ENCODE results near the gene ITPRIPL1. TPM values are rescaled to one million over a fixed set of nuclear protein-coding genes. Genes with fewer than 3 reads are reported as not detected.

ITPRIPL1 gene
- total RNA-seq, 4 donors from 2014 or later: 0.98 to 4.2 (median 2.2) TPM

GRCh38 chr2:96336104-96336775, 11.1 kb downstream of the ITPRIPL1 start:
- WGBS, 2 donors: 13% methylated on average over 15 of the region's 15 CpGs
- Histone ChIP-seq H3K36me3 (no peaks in the 10 kb centered on the region), H3K27ac (peak overlapping the region in 2 of 4 donors; percentile 87 to 92), H3K9me3 (no peaks in the 10 kb centered on the region), H3K4me1 (peaks cover 0 to 17% (median 6%) of the 10 kb centered on the region in 4 donors), H3K27me3 (no peaks in the 10 kb centered on the region), H3K4me3 (peak overlapping the region; percentile 50 to 67 (median 60))
- DNase-seq (ENCODE audit: low spot score in 2 of 2): no peak
- TF ChIP-seq EP300 (IDR thresholded peaks at IDR 0.05): no peak
- TF ChIP-seq, protein P1, sequence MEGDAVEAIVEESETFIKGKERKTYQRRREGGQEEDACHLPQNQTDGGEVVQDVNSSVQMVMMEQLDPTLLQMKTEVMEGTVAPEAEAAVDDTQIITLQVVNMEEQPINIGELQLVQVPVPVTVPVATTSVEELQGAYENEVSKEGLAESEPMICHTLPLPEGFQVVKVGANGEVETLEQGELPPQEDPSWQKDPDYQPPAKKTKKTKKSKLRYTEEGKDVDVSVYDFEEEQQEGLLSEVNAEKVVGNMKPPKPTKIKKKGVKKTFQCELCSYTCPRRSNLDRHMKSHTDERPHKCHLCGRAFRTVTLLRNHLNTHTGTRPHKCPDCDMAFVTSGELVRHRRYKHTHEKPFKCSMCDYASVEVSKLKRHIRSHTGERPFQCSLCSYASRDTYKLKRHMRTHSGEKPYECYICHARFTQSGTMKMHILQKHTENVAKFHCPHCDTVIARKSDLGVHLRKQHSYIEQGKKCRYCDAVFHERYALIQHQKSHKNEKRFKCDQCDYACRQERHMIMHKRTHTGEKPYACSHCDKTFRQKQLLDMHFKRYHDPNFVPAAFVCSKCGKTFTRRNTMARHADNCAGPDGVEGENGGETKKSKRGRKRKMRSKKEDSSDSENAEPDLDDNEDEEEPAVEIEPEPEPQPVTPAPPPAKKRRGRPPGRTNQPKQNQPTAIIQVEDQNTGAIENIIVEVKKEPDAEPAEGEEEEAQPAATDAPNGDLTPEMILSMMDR (IDR thresholded peaks at IDR 0.05): no peak

- 84 to 87% methylated on average over 3 of the region's 3 CpGs for WGBS, 2 donors
- Histone ChIP-seq H3K9me3 (no peaks in the 10 kb centered on the region), H3K4me3 (no peak overlapping the region), H3K36me3 (no peaks in the 10 kb centered on the region), H3K27ac (no peak overlapping the region), H3K27me3 (no peaks in the 10 kb centered on the region), H3K4me1 (peaks cover 0 to 12% (median 6%) of the 10 kb centered on the region in 4 donors)
- DNase-seq (ENCODE audit: low spot score in 2 of 2): no peak
- TF ChIP-seq POLR2A (IDR thresholded peaks at IDR 0.05): no peak
- TF ChIP-seq EP300 (IDR thresholded peaks at IDR 0.05): no peak
- TF ChIP-seq, protein P1 (IDR thresholded peaks at IDR 0.05): no peak
Measured at GRCh38 chr2:96336873-96337272, 11.8 kb downstream of the ITPRIPL1 start.

DNA sequence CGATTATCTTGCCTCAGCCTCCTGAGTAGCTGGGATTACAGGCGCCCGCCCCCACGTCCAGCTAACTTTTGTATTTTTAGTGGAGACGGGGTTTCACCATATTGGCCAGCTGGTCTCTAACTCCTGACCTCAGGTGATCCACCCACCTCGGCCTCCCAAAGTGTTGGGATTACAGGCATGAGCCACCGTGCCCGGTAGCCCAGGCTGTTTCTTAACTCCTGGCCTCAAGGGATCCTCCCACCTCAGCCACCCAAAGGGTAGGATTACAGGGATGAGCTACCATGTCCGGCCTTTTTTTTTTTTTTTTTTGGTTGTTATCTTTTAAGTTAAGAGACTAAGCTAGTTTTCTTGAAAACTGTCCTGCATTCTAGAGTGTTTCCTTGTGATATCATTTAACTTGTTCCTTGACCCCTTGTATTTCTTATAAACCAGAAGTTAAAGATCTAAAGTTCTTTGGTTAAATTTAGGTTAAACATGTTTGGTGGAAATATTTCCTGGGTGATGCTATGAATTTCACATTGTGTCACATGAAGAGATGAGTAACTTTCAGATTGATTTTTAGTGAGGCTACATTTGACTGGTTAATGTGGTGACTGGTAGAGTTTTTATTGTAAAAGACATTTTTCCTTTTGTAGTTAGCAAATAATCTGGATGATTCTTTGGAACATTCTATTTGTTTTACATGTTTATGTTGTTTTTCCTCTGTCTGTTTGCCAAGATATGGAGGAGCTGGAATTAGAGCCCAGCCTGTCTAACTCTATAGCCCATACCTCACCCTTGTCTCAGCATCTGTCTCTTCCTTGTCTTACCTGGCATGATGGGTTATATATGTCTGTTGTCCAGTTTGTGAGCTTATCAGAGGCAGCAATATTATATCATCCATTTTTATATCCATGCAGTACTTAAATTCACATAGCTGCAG, 15.6 kb downstream of the ITPRIPL1 start:
- no peak overlapping the region for H3K4me3 ChIP-seq
- peaks cover 0 to 6% (median 3%) of the 10 kb centered on the region in 4 donors for H3K4me1 ChIP-seq
- no peaks in the 10 kb centered on the region for H3K36me3 ChIP-seq
- TF ChIP-seq, protein P1 (IDR thresholded peaks at IDR 0.05): no peak
- no peak for TF ChIP-seq POLR2A (IDR thresholded peaks at IDR 0.05)
- no peak for TF ChIP-seq EP300 (IDR thresholded peaks at IDR 0.05)
- no peak for DNase-seq (ENCODE audit: low spot score in 2 of 2)
- H3K27ac ChIP-seq: no peak overlapping the region
- WGBS, 2 donors: 85 to 88% methylated on average over 8 to 9 of the region's 9 CpGs
- no peaks in the 10 kb centered on the region for H3K27me3 ChIP-seq
- H3K9me3 ChIP-seq: no peaks in the 10 kb centered on the region

DNA sequence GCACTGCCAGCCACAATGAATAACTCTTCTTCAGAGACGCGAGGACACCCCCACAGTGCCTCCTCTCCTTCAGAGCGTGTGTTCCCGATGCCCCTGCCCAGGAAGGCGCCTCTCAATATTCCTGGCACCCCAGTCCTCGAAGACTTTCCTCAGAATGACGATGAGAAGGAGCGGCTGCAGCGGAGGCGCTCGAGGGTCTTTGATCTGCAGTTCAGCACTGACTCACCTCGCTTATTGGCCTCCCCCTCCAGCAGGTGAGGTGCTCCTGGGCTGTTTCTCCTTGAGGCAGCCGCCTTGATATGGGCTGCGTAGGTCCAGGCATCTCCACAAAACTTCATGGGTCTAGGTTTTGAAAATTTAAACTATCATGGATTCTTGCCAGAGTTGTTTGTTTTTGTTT, 16.5 kb downstream of the ITPRIPL1 start:
- Histone ChIP-seq H3K4me1 (no peaks in the 10 kb centered on the region), H3K36me3 (no peaks in the 10 kb centered on the region), H3K27me3 (no peaks in the 10 kb centered on the region), H3K27ac (no peak overlapping the region), H3K4me3 (no peak overlapping the region), H3K9me3 (no peaks in the 10 kb centered on the region)
- DNase-seq (ENCODE audit: low spot score in 2 of 2): no peak
- WGBS, 2 donors: 91 to 95% methylated on average over 14 of the region's 14 CpGs
- TF ChIP-seq EP300 (IDR thresholded peaks at IDR 0.05): no peak
- no peak for TF ChIP-seq POLR2A (IDR thresholded peaks at IDR 0.05)
- TF ChIP-seq, protein P1 (IDR thresholded peaks at IDR 0.05): no peak

- Histone ChIP-seq H3K4me3 (no peak overlapping the region), H3K27me3 (no peaks in the 10 kb centered on the region), H3K4me1 (no peaks in the 10 kb centered on the region), H3K36me3 (no peaks in the 10 kb centered on the region), H3K27ac (no peak overlapping the region), H3K9me3 (no peaks in the 10 kb centered on the region)
- TF ChIP-seq EP300 (IDR thresholded peaks at IDR 0.05): no peak
- TF ChIP-seq POLR2A (IDR thresholded peaks at IDR 0.05): no peak
- TF ChIP-seq, protein P1 (IDR thresholded peaks at IDR 0.05): no peak
- 78% methylated on average over 6 of the region's 6 CpGs for WGBS, 2 donors
- no peak for DNase-seq (ENCODE audit: low spot score in 2 of 2)
Measured at GRCh38 chr2:96342085-96342484, 17.0 kb downstream of the ITPRIPL1 start.
